HCT116 (cell line): ENCODE results near the gene FABP2. TPM values are rescaled to one million over a fixed set of nuclear protein-coding genes. Genes with fewer than 3 reads are reported as not detected.

Experiments
- ATAC-seq: fragments of 200-7000 bp; cut with Tn5 transposase; 2 replicates; pipeline ENCODE4 v1.9.1; 2020; ENCODE audit warnings: mild to moderate bottlenecking, moderate library complexity
- BruUV-seq: library from RNA; stranded (reverse); fragments of 400-500 nt; replicated peaks from 2 replicates; lab custom pipeline; 2021; lab: Mats Ljungman, UMichigan
- CTCF ChIA-PET: fragments of 300-600 bp; sonication (Branson Sonifier 250); formaldehyde crosslinking; loops from one replicate; lab custom pipeline; 2021; ENCODE audit warnings: antibody characterized with exemption; lab: Charles Lee
- POLR2A ChIA-PET: fragments of 300-600, 350-600 bp; sonication (Branson Sonifier 250); formaldehyde crosslinking; loops from one replicate; lab custom pipeline; 2021; ENCODE audit warnings: antibody characterized with exemption; lab: Charles Lee
- RAD21 ChIA-PET, 2 experiments: fragments of 300-600 bp; sonication (Branson Sonifier 250); formaldehyde crosslinking; loops; one replicate each; lab custom pipeline; 2023; ENCODE audit warnings: low total read pairs in 2 of 2; ENCODE audit not compliant: uncharacterized antibody in 2 of 2, unreplicated experiment in 2 of 2, low non-redundant PET in 1 of 2; lab: Charles Lee
- DNase-seq: peaks from one replicate; pipeline ENCODE4 v3.0.0-alpha.2; 2010; ENCODE audit warnings: low read depth, low spot score
- H2AFZ ChIP-seq: fragments of 200-600 bp; shearing (Covaris generic), sonication (generic); 2 replicates; pipeline ENCODE4 v1.6.1; 2017; ENCODE audit warnings: low read depth, mixed run types, mixed read lengths, antibody characterized with exemption, low read length; ENCODE audit not compliant: poor library complexity, severe bottlenecking
- H3K27ac ChIP-seq: 2 replicates; pipeline ENCODE4 v1.5.1; 2012; ENCODE audit warnings: low read depth, low read length
- H3K27me3 ChIP-seq: fragments of 200-600 bp; sonication (generic); 2 replicates; pipeline ENCODE4 v1.6.1; 2016; ENCODE audit warnings: mixed run types, low read length, mixed read lengths; ENCODE audit not compliant: insufficient read depth
- H3K36me3 ChIP-seq, 2 experiments: fragments of 200-500 bp in 1 of 2; fragments of 200-600 bp in 1 of 2; sonication (Bioruptor generic) in 1 of 2; sonication (generic) in 1 of 2; 2 replicates each; pipeline versions ENCODE4 v1.5.1 to v1.6.1; 2014 to 2016; ENCODE audit warnings: low read length in 2 of 2, inconsistent platforms in 1 of 2, mixed read lengths in 1 of 2, mixed run types in 1 of 2; ENCODE audit not compliant: insufficient read depth in 2 of 2, control insufficient read depth in 1 of 2
- H3K4me1 ChIP-seq, 2 experiments: fragments of 200-600 bp in 1 of 2; sonication (generic) in 1 of 2; 2 replicates each; pipeline versions ENCODE4 v1.5.1 to v1.6.1; 2012 to 2017; ENCODE audit warnings: low read length in 2 of 2, inconsistent platforms in 1 of 2, mild to moderate bottlenecking in 1 of 2, mixed read lengths in 1 of 2, mixed run types in 1 of 2, moderate library complexity in 1 of 2; ENCODE audit not compliant: insufficient read depth in 2 of 2, control insufficient read depth in 1 of 2
- H3K4me2 ChIP-seq: fragments of 200-600 bp; sonication (generic); 2 replicates; pipeline ENCODE4 v1.6.1; 2017; ENCODE audit warnings: mixed run types, low read length, mixed read lengths
- H3K4me3 ChIP-seq, 2 experiments: fragments of 200-600 bp in 1 of 2; sonication (generic) in 1 of 2; replicated peaks in 1 of 2; 2 replicates each; pipeline ENCODE4 v1.5.1; 2011 to 2016; ENCODE audit warnings: low read length in 2 of 2, control low read depth in 1 of 2, low read depth in 1 of 2, mild to moderate bottlenecking in 1 of 2, mixed read lengths in 1 of 2, mixed run types in 1 of 2
- H3K79me2 ChIP-seq: fragments of 200-600 bp; sonication (generic); 2 replicates; pipeline ENCODE4 v1.6.1; 2017; ENCODE audit warnings: mild to moderate bottlenecking, mixed run types, low read length, moderate library complexity, mixed read lengths; ENCODE audit not compliant: insufficient read depth
- H3K9ac ChIP-seq: fragments of 200-600 bp; sonication (generic); 2 replicates; pipeline ENCODE4 v1.6.1; 2016; ENCODE audit warnings: low read length, mixed read lengths
- H3K9me2 ChIP-seq: fragments of 200-600 bp; sonication (generic), shearing (Covaris generic); 2 replicates; pipeline ENCODE4 v1.6.1; 2017; ENCODE audit warnings: mixed run types, mild to moderate bottlenecking, moderate library complexity; ENCODE audit not compliant: insufficient read depth
- H3K9me3 ChIP-seq, 2 experiments: fragments of 200-500 bp in 1 of 2; fragments of 200-600 bp in 1 of 2; sonication (Bioruptor generic) in 1 of 2; sonication (generic) in 1 of 2; 2 replicates each; pipeline ENCODE4 v1.6.1; 2014 to 2017; ENCODE audit warnings: low read length in 2 of 2, mixed read lengths in 2 of 2, inconsistent platforms in 1 of 2, low read depth in 1 of 2, mild to moderate bottlenecking in 1 of 2, mixed run types in 1 of 2, moderate library complexity in 1 of 2; ENCODE audit not compliant: control insufficient read depth in 1 of 2, insufficient read depth in 1 of 2
- H4K20me1 ChIP-seq: fragments of 200-600 bp; sonication (generic), shearing (Covaris generic); 2 replicates; pipeline ENCODE4 v1.6.1; 2017; ENCODE audit warnings: mixed run types, mild to moderate bottlenecking, moderate library complexity; ENCODE audit not compliant: insufficient read depth
- CEBPB ChIP-seq: IDR thresholded peaks from 2 replicates; pipeline ENCODE4 v1.6.1; 2012; ENCODE audit warnings: low read depth
- ELF1 ChIP-seq: IDR thresholded peaks from 2 replicates; pipeline ENCODE4 v1.6.1; 2012; ENCODE audit warnings: low read depth, borderline replicate concordance
- EZH2 ChIP-seq: fragments of 200-600 bp; sonication (generic); IDR thresholded peaks from 2 replicates; pipeline ENCODE4 v1.6.1; 2017; ENCODE audit warnings: antibody characterized with exemption, mixed run types
- EZH2phosphoT487 ChIP-seq: fragments of 200-600 bp; IDR thresholded peaks from 2 replicates; pipeline ENCODE4 v1.6.1; 2018; ENCODE audit warnings: antibody characterized with exemption, borderline replicate concordance
- FOSL1 ChIP-seq: IDR thresholded peaks from 2 replicates; pipeline ENCODE4 v1.6.1; 2012; ENCODE audit warnings: low read depth
- POLR2A ChIP-seq: IDR thresholded peaks from 2 replicates; pipeline ENCODE4 v1.7.0; 2011; ENCODE audit warnings: borderline replicate concordance; ENCODE audit not compliant: insufficient read depth, insufficient read length; ENCODE audit errors: extremely low read depth
- POLR2AphosphoS5 ChIP-seq: IDR thresholded peaks from 2 replicates; pipeline ENCODE4 v1.6.1; 2011; ENCODE audit warnings: mild to moderate bottlenecking, low read depth, low read length, moderate library complexity
- RAD21 ChIP-seq: IDR thresholded peaks from 2 replicates; pipeline ENCODE4 v1.6.1; 2012; ENCODE audit warnings: low read depth, mild to moderate bottlenecking
- SP1 ChIP-seq: IDR thresholded peaks from 2 replicates; pipeline ENCODE4 v1.6.1; 2012; ENCODE audit warnings: low read depth
- SRF ChIP-seq: IDR thresholded peaks from 2 replicates; pipeline ENCODE4 v1.6.1; 2012; ENCODE audit warnings: low read depth
- ZFX ChIP-seq: fragments of 450-650 bp; IDR thresholded peaks from 2 replicates; pipeline ENCODE4 v1.6.1; 2017
- intact Hi-C: fragments of 100-400 bp; cut with micrococcal nuclease; formaldehyde crosslinking; loops from 2 replicates; pipeline ENCODE4 v1.10.0; 2022
- total RNA-seq: library from RNA; stranded (reverse); gene quantifications from one replicate; pipeline ENCODE4 v1.2.1, GENCODE V29; 2021; ENCODE audit not compliant: unreplicated experiment
- TF ChIP-seq, protein P1 (sequence below): IDR thresholded peaks from 2 replicates; pipeline ENCODE4 v1.6.1; 2012
- TF ChIP-seq, protein P2 (sequence below): IDR thresholded peaks from 2 replicates; pipeline ENCODE4 v1.6.1; 2012
- TF ChIP-seq, protein P3 (sequence below), 3 experiments: fragments of 200-600 bp in 1 of 3; sonication (generic) in 1 of 3; IDR thresholded peaks in 2 of 3; conservative IDR thresholded peaks in 1 of 3; 2 replicates each; pipeline ENCODE4 v1.5.1; 2012 to 2017; ENCODE audit warnings: low read depth in 2 of 3, low read length in 2 of 3, antibody characterized with exemption in 1 of 3, borderline replicate concordance in 1 of 3, control low read depth in 1 of 3, mild to moderate bottlenecking in 1 of 3, mixed read lengths in 1 of 3, mixed run types in 1 of 3, moderate library complexity in 1 of 3; ENCODE audit not compliant: insufficient read depth in 1 of 3

The FABP2 gene
- total RNA-seq, 1 experiment from 2014 or later = not detected

DNA sequence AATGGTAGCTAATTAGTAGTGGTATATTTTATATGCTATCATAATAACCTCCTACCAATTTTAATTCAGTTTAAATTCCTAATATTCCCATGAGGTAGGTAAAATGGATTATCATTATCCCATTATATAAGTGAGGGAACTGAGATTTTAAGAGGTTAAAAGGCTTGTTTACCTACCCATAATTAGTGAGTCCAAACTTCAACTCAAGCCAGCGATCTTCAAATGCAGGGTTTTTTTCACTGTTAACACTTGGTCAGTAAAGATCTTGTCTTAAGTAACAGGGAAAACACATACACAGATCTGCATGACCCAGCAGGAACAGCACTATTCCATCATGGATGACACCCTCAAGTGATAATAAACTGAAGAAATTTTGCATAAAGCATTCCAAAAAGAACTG lies 31.3 kb downstream of the FABP2 start:
- Histone ChIP-seq H3K9me2 (no peaks in the 10 kb centered on the region), H3K9me3 (no peaks in the 10 kb centered on the region), H3K27ac (no peak overlapping the region), H2AFZ (no peak overlapping the region), H3K79me2 (peaks cover 6% of the 10 kb centered on the region; the same call in 1 of the 2 replicates), H3K36me3 (peaks cover 0 to 8% of the 10 kb centered on the region in 2 experiments; a peak in 1 of 4 replicates), H3K4me3 (no peak overlapping the region), H3K4me2 (no peak overlapping the region), H4K20me1 (no peaks in the 10 kb centered on the region), H3K27me3 (no peaks in the 10 kb centered on the region), H3K4me1 (no peaks in the 10 kb centered on the region), H3K9ac (no peak overlapping the region)
- RAD21 ChIA-PET = no interaction called here
- intact Hi-C loops = no loop called here
- no peak for TF ChIP-seq POLR2A
- no peak for TF ChIP-seq EZH2
- no peak for TF ChIP-seq RAD21
- no peak for TF ChIP-seq FOSL1
- TF ChIP-seq ELF1 = no peak
- no peak for TF ChIP-seq EZH2phosphoT487
- TF ChIP-seq, protein P1, sequence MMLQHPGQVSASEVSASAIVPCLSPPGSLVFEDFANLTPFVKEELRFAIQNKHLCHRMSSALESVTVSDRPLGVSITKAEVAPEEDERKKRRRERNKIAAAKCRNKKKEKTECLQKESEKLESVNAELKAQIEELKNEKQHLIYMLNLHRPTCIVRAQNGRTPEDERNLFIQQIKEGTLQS = no peak
- TF ChIP-seq CEBPB = no peak
- no peak for TF ChIP-seq SRF
- TF ChIP-seq, protein P2, sequence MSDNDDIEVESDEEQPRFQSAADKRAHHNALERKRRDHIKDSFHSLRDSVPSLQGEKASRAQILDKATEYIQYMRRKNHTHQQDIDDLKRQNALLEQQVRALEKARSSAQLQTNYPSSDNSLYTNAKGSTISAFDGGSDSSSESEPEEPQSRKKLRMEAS = no peak
- no TSS peak for BruUV-seq
- POLR2A ChIA-PET = no interaction called here
- CTCF ChIA-PET = interaction anchor here (0.6 to 1.4 kb wide), 2 partner anchors 203 to 249 kb away, joined by 3 to 4 read pairs; no protein-coding TSS in a partner anchor
- DNase-seq (no peak), ATAC-seq (no peak)

DNA sequence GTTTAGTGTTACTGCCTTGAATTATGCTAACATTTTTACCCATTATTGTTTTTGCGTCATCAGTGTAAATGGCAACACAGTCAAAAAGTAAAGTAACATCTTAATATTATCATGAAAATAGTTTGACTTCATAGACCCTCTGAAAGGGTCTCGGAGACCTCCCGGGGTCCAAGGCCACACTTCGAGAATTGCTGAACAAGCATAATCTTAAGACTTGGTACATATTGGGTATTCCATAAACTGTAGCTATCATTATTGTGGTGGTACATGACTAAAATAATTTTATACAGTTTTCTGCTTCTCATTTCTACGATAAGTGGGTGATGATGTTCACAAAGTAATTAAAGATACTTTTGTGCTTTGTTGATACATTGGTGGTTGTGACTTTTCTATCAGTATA lies 32.6 kb downstream of the FABP2 start:
- Histone ChIP-seq H3K4me3 (no peak overlapping the region), H3K4me2 (no peak overlapping the region), H3K9me2 (no peaks in the 10 kb centered on the region), H3K27ac (no peak overlapping the region), H3K27me3 (no peaks in the 10 kb centered on the region), H3K9ac (no peak overlapping the region), H4K20me1 (no peaks in the 10 kb centered on the region), H3K4me1 (no peaks in the 10 kb centered on the region), H3K36me3 (peaks cover 0 to 8% of the 10 kb centered on the region in 2 experiments; a peak in 1 of 4 replicates), H2AFZ (no peak overlapping the region), H3K79me2 (peaks cover 6% of the 10 kb centered on the region; the same call in 1 of the 2 replicates), H3K9me3 (no peaks in the 10 kb centered on the region)
- no peak for DNase-seq
- ChIA-PET CTCF (interaction anchor here (1.4 kb wide), 1 partner anchor 247 kb away, joined by 3 read pairs; no protein-coding TSS in a partner anchor), RAD21 (no interaction called here), POLR2A (no interaction called here)
- intact Hi-C loops = loop anchor here (5.0 kb wide), 1 partner anchor 202 kb away; no protein-coding TSS in a partner anchor
- TF ChIP-seq EZH2phosphoT487 (no peak), FOSL1 (no peak), ZFX (no peak), SRF (no peak), ELF1 (no peak), POLR2AphosphoS5 (no peak), SP1 (no peak), CEBPB (no peak)
- TF ChIP-seq, protein P3, sequence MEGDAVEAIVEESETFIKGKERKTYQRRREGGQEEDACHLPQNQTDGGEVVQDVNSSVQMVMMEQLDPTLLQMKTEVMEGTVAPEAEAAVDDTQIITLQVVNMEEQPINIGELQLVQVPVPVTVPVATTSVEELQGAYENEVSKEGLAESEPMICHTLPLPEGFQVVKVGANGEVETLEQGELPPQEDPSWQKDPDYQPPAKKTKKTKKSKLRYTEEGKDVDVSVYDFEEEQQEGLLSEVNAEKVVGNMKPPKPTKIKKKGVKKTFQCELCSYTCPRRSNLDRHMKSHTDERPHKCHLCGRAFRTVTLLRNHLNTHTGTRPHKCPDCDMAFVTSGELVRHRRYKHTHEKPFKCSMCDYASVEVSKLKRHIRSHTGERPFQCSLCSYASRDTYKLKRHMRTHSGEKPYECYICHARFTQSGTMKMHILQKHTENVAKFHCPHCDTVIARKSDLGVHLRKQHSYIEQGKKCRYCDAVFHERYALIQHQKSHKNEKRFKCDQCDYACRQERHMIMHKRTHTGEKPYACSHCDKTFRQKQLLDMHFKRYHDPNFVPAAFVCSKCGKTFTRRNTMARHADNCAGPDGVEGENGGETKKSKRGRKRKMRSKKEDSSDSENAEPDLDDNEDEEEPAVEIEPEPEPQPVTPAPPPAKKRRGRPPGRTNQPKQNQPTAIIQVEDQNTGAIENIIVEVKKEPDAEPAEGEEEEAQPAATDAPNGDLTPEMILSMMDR (IDR thresholded peaks at IDR 0.05 in 2 of 3, conservative IDR thresholded peaks at IDR 0.05 in 1 of 3; ENCODE audit: borderline replicate concordance in 1 of 3, insufficient read depth in 1 of 3, low read depth in 2 of 3, low read length in 2 of 3) = no peak
- TF ChIP-seq, protein P2 = no peak
- no TSS peak for BruUV-seq
- ATAC-seq = no peak
